HAP-1 (cell line): Measurements from ENCODE around the gene CASS4.
"Not testable (repeated sequence)": the region's sequence is repeated elsewhere in the genome, so short reads cannot be mapped to it uniquely, and the experiment has no call there.

Source experiments
- DNase-seq, 2 experiments: peaks; one replicate each; pipeline ENCODE4 v3.0.0-alpha.2; 2016 to 2020; ENCODE audit warnings: low spot score in 2 of 2
- H3K27me3 ChIP-seq: fragments of 250-450 bp; sonication (Bioruptor Pico); 2 replicates; pipeline ENCODE4 v1.5.1; 2020; ENCODE audit warnings: low read depth, mild to moderate bottlenecking, moderate library complexity
- H3K36me3 ChIP-seq: fragments of 250-450 bp; sonication (Bioruptor Pico); replicated peaks from 2 replicates; pipeline ENCODE4 v1.5.1; 2020; ENCODE audit warnings: mild to moderate bottlenecking
- H3K4me1 ChIP-seq: fragments of 250-450 bp; sonication (Bioruptor Pico); 2 replicates; pipeline ENCODE4 v1.5.1; 2020; ENCODE audit warnings: mild to moderate bottlenecking
- H3K4me3 ChIP-seq: fragments of 250-450 bp; sonication (Bioruptor Pico); 2 replicates; pipeline ENCODE4 v1.5.1; 2020; ENCODE audit warnings: mild to moderate bottlenecking, moderate library complexity
- H3K9me3 ChIP-seq: fragments of 250-450 bp; sonication (Bioruptor Pico); 2 replicates; pipeline ENCODE4 v1.5.1; 2020; ENCODE audit warnings: mild to moderate bottlenecking, moderate library complexity
- in situ Hi-C: fragments of 300-500 bp; cut with MboI; formaldehyde crosslinking; loops from 3 replicates; pipeline ENCODE4 v1.14.3; 2020; ENCODE audit warnings: low sequenced_read_pairs, inconsistent platforms, mixed read lengths

The CASS4 gene

GRCh38 chr20:56382696-56383095 lies 29.4 kb upstream of the CASS4 start:
- H3K4me1 ChIP-seq = no peaks in the 10 kb centered on the region
- H3K9me3 ChIP-seq = no peaks in the 10 kb centered on the region
- H3K27me3 ChIP-seq = no peaks in the 10 kb centered on the region
- in situ Hi-C loops = loop anchor here (25.0 kb wide), 1 partner anchor 1005 kb away; the partner anchor contains the start of gene RBM38
- no peak for DNase-seq
- no peak overlapping the region for H3K4me3 ChIP-seq
- peaks cover 94% of the 10 kb centered on the region for H3K36me3 ChIP-seq

- Histone ChIP-seq H3K36me3 (peaks cover 94% of the 10 kb centered on the region), H3K4me1 (no peaks in the 10 kb centered on the region; the same call in 1 of the 2 replicates), H3K4me3 (no peak overlapping the region), H3K27me3 (no peaks in the 10 kb centered on the region), H3K9me3 (no peaks in the 10 kb centered on the region)
- in situ Hi-C loops = loop anchor here (25.0 kb wide), 1 partner anchor 1004 kb away; the partner anchor contains the start of gene RBM38
- DNase-seq = no peak
These were observed 28.7 kb upstream of the CASS4 start for GRCh38 chr20:56383334-56383733.

GRCh38 chr20:56385130-56385529 lies 26.9 kb upstream of the CASS4 start:
- in situ Hi-C loops = loop anchor here (25.0 kb wide), 1 partner anchor 1002 kb away; the partner anchor contains the start of gene RBM38
- Histone ChIP-seq H3K27me3 (no peaks in the 10 kb centered on the region), H3K9me3 (no peaks in the 10 kb centered on the region), H3K4me3 (no peak overlapping the region), H3K4me1 (no peaks in the 10 kb centered on the region; the same call in 1 of the 2 replicates), H3K36me3 (peaks cover 98% of the 10 kb centered on the region)
- DNase-seq = no peak

DNA sequence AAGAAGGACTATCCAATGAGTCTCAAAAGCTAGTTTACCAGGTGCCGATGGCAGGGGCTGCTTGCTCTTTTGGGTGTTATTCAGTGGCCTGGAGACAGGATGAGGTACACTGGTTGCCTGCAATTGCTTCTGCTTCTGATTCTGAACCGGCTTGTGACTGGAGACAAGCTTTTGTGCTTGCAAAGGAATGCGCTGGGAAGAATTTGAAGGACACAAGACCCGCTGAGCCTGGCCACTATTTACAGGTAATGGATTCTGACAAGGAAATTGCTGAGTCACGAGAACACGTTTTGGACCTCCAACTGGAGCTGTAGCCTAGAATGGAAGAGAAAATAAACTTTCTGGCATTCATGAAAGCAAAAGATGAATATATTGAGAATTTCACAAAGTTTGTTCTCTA lies 25.8 kb upstream of the CASS4 start:
- H3K4me3 ChIP-seq = no peak overlapping the region
- DNase-seq = no peak
- H3K9me3 ChIP-seq = no peaks in the 10 kb centered on the region
- peaks cover 4% of the 10 kb centered on the region; the same call in 1 of the 2 replicates for H3K4me1 ChIP-seq
- H3K27me3 ChIP-seq = no peaks in the 10 kb centered on the region
- peaks cover 94% of the 10 kb centered on the region for H3K36me3 ChIP-seq
- in situ Hi-C loops = loop anchor here (25.0 kb wide), 1 partner anchor 1001 kb away; the partner anchor contains the start of gene RBM38

GRCh38 chr20:56388882-56389281 lies 23.2 kb upstream of the CASS4 start:
- no peaks in the 10 kb centered on the region for H3K27me3 ChIP-seq
- H3K36me3 ChIP-seq = peaks cover 67% of the 10 kb centered on the region
- DNase-seq = no peak
- no peaks in the 10 kb centered on the region for H3K9me3 ChIP-seq
- H3K4me1 ChIP-seq = peaks cover 6% of the 10 kb centered on the region; the same call in 1 of the 2 replicates
- in situ Hi-C loops = loop anchor here (25.0 kb wide), 1 partner anchor 998 kb away; the partner anchor contains the start of gene RBM38
- no peak overlapping the region for H3K4me3 ChIP-seq

GRCh38 chr20:56389807-56390206 lies 22.3 kb upstream of the CASS4 start:
- in situ Hi-C loops = loop anchor here (10.0 to 25.0 kb wide), 2 partner anchors 195 to 997 kb away; partner anchors contain the start of gene RBM38
- Histone ChIP-seq H3K4me1 (peaks cover 7% of the 10 kb centered on the region; the same call in 1 of the 2 replicates), H3K27me3 (no peaks in the 10 kb centered on the region), H3K4me3 (no peak overlapping the region), H3K36me3 (peaks cover 59% of the 10 kb centered on the region), H3K9me3 (no peaks in the 10 kb centered on the region)
- DNase-seq = no peak

DNA sequence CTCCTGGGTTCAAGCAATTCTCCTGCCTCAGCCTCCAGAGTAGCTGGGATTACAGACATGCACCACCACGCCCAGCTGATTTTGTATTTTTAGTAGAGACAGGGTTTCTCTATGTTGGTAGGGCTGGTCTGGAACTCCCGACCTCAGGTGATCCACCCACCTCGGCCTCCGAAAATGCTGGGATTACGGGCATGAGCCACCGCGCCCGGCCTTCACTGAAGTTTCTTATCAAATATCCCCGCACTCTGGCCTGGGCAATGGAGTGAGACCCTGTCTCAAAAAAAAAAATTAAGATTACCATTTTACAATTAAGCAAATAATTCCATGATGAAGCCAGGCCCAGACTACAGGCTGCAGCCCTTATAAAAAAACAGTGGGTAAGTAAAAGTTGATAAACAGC lies 21.7 kb upstream of the CASS4 start:
- not testable (repeated sequence) for H3K4me1 ChIP-seq, DNase-seq, H3K27me3 ChIP-seq, H3K9me3 ChIP-seq
- H3K36me3 ChIP-seq = peaks cover 59% of the 10 kb centered on the region
- in situ Hi-C loops = loop anchor here (10.0 to 25.0 kb wide), 2 partner anchors 194 to 997 kb away; partner anchors contain the start of gene RBM38
- peak overlapping the region; percentile 84 for H3K4me3 ChIP-seq

DNA sequence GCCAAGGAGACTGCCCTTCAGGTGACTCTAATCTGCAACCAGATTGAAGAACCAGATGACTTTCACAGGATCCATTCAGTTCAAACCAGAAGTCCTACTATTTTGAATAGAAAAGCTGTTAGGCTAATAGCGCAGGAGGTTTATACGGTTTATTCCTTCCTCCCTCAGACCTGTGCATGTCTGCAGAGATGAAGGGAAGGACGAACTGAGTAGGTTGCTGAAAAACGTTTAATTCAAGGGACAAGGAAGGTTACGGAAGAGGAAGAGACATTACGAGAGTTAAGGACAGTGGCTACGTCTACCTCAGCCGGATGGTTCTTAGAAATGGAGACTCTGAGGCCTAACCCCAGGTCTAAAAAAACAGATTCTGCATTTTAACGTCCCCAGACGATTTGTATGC lies 21.0 kb upstream of the CASS4 start:
- Histone ChIP-seq H3K4me3 (peak overlapping the region; percentile 84), H3K9me3 (no peaks in the 10 kb centered on the region), H3K27me3 (no peaks in the 10 kb centered on the region), H3K4me1 (peaks cover 7% of the 10 kb centered on the region; the same call in 1 of the 2 replicates), H3K36me3 (peaks cover 59% of the 10 kb centered on the region)
- DNase-seq = no peak
- in situ Hi-C loops = loop anchor here (10.0 to 25.0 kb wide), 2 partner anchors 194 to 996 kb away; partner anchors contain the start of gene RBM38

DNA sequence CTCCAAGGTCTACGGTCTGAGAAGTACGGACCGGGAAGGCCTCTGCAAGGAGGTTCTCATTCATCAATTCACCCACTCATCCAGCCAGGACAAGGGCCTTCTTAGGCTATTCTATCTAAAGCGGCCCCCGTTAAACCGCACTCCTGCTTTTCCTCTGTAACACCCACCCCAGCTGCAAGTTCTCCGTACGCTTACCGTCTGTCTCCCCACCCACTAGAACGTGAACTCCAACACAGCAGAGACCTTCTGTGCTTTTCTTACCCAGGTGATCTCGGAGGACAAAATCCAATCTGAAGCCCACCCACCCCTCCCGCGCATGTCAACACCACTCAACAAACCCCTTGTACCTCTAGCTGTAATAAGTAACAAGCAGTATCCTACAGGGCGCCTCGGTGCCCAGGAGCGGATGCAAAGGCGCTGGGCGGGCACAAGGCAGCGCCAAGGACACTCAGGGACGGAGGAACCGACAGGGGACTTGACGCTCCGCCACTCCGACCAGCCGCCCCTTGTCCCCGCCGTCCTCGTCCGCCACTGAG lies 20.4 kb upstream of the CASS4 start:
- peak in 1 of 2 experiments; percentile 13 for DNase-seq
- Histone ChIP-seq H3K4me3 (peak overlapping the region; percentile 84), H3K4me1 (peaks cover 7% of the 10 kb centered on the region; the same call in 1 of the 2 replicates), H3K9me3 (no peaks in the 10 kb centered on the region), H3K27me3 (no peaks in the 10 kb centered on the region), H3K36me3 (peaks cover 57% of the 10 kb centered on the region)
- in situ Hi-C loops = loop anchor here (10.0 to 25.0 kb wide), 2 partner anchors 193 to 996 kb away; partner anchors contain the start of gene RBM38

DNA sequence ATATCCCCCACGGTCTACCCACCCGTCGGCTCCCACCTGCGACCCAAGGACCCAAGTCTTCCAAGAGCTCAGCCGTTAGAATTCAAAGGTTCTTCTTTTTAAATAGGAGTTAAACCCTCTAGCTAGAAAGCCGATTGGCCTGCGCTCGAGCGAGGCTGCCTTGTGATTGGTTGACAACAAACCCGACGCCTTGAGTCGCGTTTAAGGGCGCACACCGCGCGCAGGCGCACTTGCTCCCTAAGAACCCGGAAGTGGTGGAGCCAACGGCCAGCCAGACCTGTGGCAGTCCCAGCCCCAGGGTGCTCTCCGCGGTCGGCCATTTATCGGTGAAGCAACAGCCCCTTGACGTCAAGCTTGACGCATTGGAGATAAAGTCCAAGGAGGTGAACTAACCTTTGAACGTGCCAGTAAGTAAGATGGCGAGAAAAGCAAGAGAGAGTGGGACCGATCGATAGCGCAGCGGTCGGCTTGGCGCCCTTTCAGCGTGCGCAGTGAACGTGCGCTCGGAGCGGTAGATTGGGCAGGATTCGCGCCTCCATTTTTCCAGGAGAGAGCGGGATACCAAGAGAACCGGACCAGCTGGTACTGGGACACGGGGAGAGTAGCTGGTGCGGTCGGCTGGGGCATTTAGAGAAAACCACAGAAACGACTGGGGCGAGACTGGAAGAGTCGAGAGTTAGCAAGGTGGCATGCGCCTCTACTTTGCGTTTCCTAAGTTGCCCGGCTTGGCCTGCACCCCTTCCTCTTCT lies 19.8 kb upstream of the CASS4 start, which contains the start of the genes AURKA and CSTF1:
Gene AURKA, minus strand, starts transcription at position 84 of the 749 bp plus-strand sequence. CDS start 4,018 bp downstream, outside the sequence.
Gene CSTF1, plus strand, starts transcription at position 514 of the 749 bp plus-strand sequence. CDS start 2,908 bp downstream, outside the sequence.
- Histone ChIP-seq H3K27me3 (no peaks in the 10 kb centered on the region), H3K36me3 (peaks cover 57% of the 10 kb centered on the region), H3K9me3 (no peaks in the 10 kb centered on the region), H3K4me1 (peaks cover 7% of the 10 kb centered on the region; the same call in 1 of the 2 replicates), H3K4me3 (peak within 1 kb of the TSS; percentile 84)
- DNase-seq = peak; percentile 97 to 99
- in situ Hi-C loops = loop anchor here (10.0 to 25.0 kb wide), 2 partner anchors 192 to 995 kb away; partner anchors contain the start of gene RBM38

- in situ Hi-C loops = loop anchor here (10.0 to 25.0 kb wide), 2 partner anchors 192 to 994 kb away; partner anchors contain the start of gene RBM38
- Histone ChIP-seq H3K9me3 (no peaks in the 10 kb centered on the region), H3K27me3 (no peaks in the 10 kb centered on the region), H3K4me1 (peaks cover 7% of the 10 kb centered on the region; the same call in 1 of the 2 replicates), H3K36me3 (peaks cover 57% of the 10 kb centered on the region), H3K4me3 (peak overlapping the region; percentile 84)
- DNase-seq = no peak
These were observed 19.1 kb upstream of the CASS4 start for GRCh38 chr20:56392881-56393482.

- Histone ChIP-seq H3K36me3 (peaks cover 56% of the 10 kb centered on the region), H3K9me3 (no peaks in the 10 kb centered on the region), H3K27me3 (no peaks in the 10 kb centered on the region), H3K4me3 (peak overlapping the region; percentile 84), H3K4me1 (peaks cover 7% of the 10 kb centered on the region; the same call in 1 of the 2 replicates)
- in situ Hi-C loops = loop anchor here (10.0 to 25.0 kb wide), 2 partner anchors 191 to 994 kb away; partner anchors contain the start of gene RBM38
- no peak for DNase-seq
These were observed 18.4 kb upstream of the CASS4 start for GRCh38 chr20:56393653-56394052.

DNA sequence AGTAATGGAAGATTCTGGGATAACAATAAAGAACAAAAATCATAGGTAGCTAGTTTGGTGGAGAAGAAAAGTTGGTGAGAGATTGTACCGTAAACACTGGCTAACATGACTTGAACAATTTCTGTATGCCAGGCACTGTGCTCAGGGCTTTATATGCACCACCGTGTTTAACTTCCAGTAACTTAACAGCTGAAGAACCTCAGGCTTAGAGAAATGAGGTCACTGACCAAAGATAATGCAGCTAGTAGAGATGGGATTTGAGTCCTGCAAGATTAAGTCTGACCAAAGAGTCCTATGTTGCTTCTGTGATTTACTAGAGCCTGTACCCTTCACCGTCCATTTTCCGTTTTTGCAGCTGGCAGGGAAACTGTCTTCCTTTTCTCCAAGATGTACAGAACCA lies 16.9 kb upstream of the CASS4 start:
- Histone ChIP-seq H3K9me3 (no peaks in the 10 kb centered on the region), H3K4me3 (no peak overlapping the region), H3K36me3 (peaks cover 57% of the 10 kb centered on the region), H3K4me1 (peaks cover 7% of the 10 kb centered on the region; the same call in 1 of the 2 replicates), H3K27me3 (no peaks in the 10 kb centered on the region)
- in situ Hi-C loops = loop anchor here (10.0 to 25.0 kb wide), 2 partner anchors 190 to 992 kb away; partner anchors contain the start of gene RBM38
- no peak for DNase-seq
